ENCODE results near the gene MCCC1. TPM values are rescaled to one million over a fixed set of nuclear protein-coding genes. Genes with fewer than 3 reads are reported as not detected.
"Not testable (repeated sequence)": the region's sequence is repeated elsewhere in the genome, so short reads cannot be mapped to it uniquely, and the experiment has no call there.

The MCCC1 gene
- total and polyA plus RNA-seq, 4 donors = 8.5 to 59.4 (median 18.8) TPM

DNA sequence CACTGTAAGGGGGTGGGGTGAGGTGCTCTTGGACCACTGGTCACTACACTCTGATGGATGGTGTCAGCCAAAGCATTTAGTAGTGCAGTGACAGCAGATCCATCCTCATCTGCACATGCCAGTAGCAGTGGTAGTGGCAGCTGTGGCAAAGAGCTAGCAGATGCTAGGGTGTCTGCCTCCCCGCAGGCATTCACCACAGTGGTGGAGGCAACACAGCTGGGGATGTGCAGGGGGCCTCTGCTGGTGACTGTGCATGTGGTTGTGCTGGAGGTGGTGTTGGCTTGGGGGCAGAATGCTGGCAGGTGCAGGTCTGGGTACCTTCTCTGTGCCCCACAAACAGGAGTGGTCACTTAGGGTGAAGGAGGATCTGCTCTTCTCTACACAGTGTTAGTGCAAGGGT, 99.5 kb downstream of the MCCC1 start:
- no peak for ATAC-seq (ENCODE audit: low FRiP score)
- Histone ChIP-seq H3K27ac (ENCODE audit: low read depth in 1 of 2, low read length in 2 of 2) (no peak overlapping the region), H3K27me3 (ENCODE audit: control insufficient read depth in 1 of 2, insufficient read depth in 2 of 2, low read length in 1 of 2) (no peaks in the 10 kb centered on the region), H3K4me3 (ENCODE audit: low read length in 2 of 2) (no peak overlapping the region), H3K9me3 (ENCODE audit: control insufficient read depth, low read length) (no peaks in the 10 kb centered on the region), H3K36me3 (ENCODE audit: control insufficient read depth in 1 of 2, insufficient read depth in 2 of 2, low read length in 1 of 2) (no peaks in the 10 kb centered on the region), H3K4me1 (ENCODE audit: control insufficient read depth in 1 of 2, insufficient read depth in 2 of 2, low read length in 2 of 2) (no peaks in the 10 kb centered on the region)
- no peak for DNase-seq
- WGBS, 2 donors = 79 to 89% methylated on average over 1 of the region's 1 CpG
- intact Hi-C loops (cut with DNase I) = no loop called here

DNA sequence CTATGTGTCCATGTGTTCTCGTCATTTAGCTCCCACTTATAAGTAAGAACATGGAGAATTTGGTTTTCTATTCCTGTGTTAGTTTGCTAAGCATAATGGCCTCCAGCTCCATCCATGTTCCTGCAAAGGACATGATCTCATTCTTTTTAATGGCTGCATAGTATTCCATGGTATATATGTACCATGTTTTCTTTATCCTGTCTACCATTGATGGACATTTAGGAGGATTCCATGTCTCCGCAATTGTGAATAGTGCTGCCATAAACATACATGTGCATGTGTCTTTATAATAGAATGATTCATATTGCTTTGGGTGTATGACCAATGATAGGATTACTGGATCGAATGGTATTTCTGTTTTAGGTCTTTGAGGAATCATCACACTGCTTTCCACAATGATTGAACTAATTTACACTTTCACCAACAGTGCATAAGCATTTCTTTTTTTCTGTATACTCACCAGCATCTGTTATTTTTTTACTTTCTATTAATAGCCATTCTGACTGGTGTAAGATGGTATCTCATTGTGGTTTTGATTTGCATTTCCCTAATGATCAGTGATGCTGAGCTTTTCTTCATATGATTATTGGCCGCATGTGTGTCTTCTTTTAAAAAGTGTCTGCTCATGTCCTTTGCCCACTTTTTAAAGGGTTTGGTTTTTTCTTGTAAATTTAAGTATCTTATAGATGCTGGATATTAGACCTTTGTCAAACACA, 105.7 kb downstream of the MCCC1 start:
- DNase-seq; H3K27ac ChIP-seq (ENCODE audit: low read depth in 1 of 2, low read length in 2 of 2); H3K27me3 ChIP-seq (ENCODE audit: control insufficient read depth in 1 of 2, insufficient read depth in 2 of 2, low read length in 1 of 2); intact Hi-C loops (cut with DNase I); H3K4me3 ChIP-seq (ENCODE audit: low read length in 2 of 2); H3K4me1 ChIP-seq (ENCODE audit: control insufficient read depth in 1 of 2, insufficient read depth in 2 of 2, low read length in 2 of 2); H3K9me3 ChIP-seq (ENCODE audit: control insufficient read depth, low read length); H3K36me3 ChIP-seq (ENCODE audit: control insufficient read depth in 1 of 2, insufficient read depth in 2 of 2, low read length in 1 of 2); ATAC-seq (ENCODE audit: low FRiP score): not testable (repeated sequence)
- WGBS, 2 donors = 93 to 96% methylated on average over 4 of the region's 4 CpGs

DNA sequence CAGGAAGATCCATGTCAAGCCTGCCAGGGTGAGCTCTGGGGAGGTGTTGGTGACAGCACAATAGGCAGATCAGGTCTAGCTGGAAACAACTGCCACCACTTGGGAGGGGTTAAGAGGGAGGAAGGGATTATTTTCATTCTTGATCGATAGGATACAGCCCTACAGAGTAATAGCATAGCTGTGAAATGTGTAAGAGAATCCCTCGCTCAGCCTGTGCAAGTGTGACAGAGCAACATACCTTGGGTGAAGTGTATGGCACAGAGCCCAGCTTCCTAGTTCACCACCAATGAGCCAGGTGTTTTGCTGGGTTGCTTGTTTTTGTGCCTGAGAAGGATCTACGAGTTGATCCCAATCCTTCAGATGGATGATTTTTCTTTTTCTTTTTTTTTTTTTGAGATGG, 109.7 kb downstream of the MCCC1 start:
- Histone ChIP-seq H3K9me3 (ENCODE audit: control insufficient read depth, low read length) (no peaks in the 10 kb centered on the region), H3K4me1 (ENCODE audit: control insufficient read depth in 1 of 2, insufficient read depth in 2 of 2, low read length in 2 of 2) (no peaks in the 10 kb centered on the region), H3K36me3 (ENCODE audit: control insufficient read depth in 1 of 2, insufficient read depth in 2 of 2, low read length in 1 of 2) (no peaks in the 10 kb centered on the region), H3K4me3 (ENCODE audit: low read length in 2 of 2) (no peak overlapping the region), H3K27ac (ENCODE audit: low read depth in 1 of 2, low read length in 2 of 2) (no peak overlapping the region), H3K27me3 (ENCODE audit: control insufficient read depth in 1 of 2, insufficient read depth in 2 of 2, low read length in 1 of 2) (no peaks in the 10 kb centered on the region)
- no peak for DNase-seq
- intact Hi-C loops (cut with DNase I) = no loop called here
- 90 to 94% methylated on average over 3 of the region's 3 CpGs for WGBS, 2 donors
- ATAC-seq (ENCODE audit: low FRiP score) = no peak

DNA sequence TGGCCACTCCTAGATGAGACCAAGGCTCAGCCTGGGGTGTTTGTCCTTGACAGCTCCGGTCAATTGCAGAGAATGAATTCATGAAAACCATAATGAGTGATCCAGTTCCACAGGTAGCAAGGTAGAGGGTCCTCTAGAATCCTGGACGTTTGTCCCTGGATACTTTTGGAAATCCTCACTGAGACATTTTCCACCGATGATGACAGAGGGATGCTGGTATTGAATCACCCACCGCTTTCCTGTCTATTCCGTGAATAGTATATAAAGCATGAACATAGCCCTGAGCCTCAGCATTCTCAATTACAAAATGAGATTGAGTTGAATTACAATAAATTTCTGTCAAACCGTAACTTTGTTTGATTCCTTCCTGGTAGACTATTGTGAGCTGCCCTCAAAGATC, 113.3 kb downstream of the MCCC1 start:
- 82 to 85% methylated on average over 6 of the region's 6 CpGs for WGBS, 2 donors
- intact Hi-C loops (cut with DNase I) = no loop called here
- H3K36me3 ChIP-seq (ENCODE audit: control insufficient read depth in 1 of 2, insufficient read depth in 2 of 2, low read length in 1 of 2) = no peaks in the 10 kb centered on the region
- no peaks in the 10 kb centered on the region for H3K4me1 ChIP-seq (ENCODE audit: control insufficient read depth in 1 of 2, insufficient read depth in 2 of 2, low read length in 2 of 2)
- H3K27ac ChIP-seq (ENCODE audit: low read depth in 1 of 2, low read length in 2 of 2) = no peak overlapping the region
- DNase-seq = no peak
- H3K9me3 ChIP-seq (ENCODE audit: control insufficient read depth, low read length) = no peaks in the 10 kb centered on the region
- H3K27me3 ChIP-seq (ENCODE audit: control insufficient read depth in 1 of 2, insufficient read depth in 2 of 2, low read length in 1 of 2) = no peaks in the 10 kb centered on the region
- no peak overlapping the region for H3K4me3 ChIP-seq (ENCODE audit: low read length in 2 of 2)
- ATAC-seq (ENCODE audit: low FRiP score) = no peak

DNA sequence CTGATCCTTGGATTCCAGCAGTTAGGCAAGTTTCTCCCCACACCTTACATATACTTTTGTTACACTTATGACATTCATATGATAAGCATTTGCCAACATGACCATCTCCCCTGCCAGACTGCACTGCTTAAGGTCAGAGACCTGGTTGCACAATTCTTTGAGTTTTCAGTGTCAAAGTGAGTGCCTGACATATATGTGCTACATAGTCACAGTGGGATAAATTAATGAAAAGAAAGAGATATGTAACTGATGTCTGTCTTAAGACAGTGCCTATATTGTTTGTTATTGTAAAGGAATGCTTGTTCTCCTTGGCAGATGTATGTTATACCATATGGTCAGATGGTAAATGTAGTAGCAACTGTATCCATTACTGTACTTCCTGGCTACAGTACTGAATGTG, 115.4 kb downstream of the MCCC1 start:
- intact Hi-C loops (cut with DNase I) = no loop called here
- DNase-seq (no peak), ATAC-seq (ENCODE audit: low FRiP score) (no peak)
- Histone ChIP-seq H3K27me3 (ENCODE audit: control insufficient read depth in 1 of 2, insufficient read depth in 2 of 2, low read length in 1 of 2) (no peaks in the 10 kb centered on the region), H3K9me3 (ENCODE audit: control insufficient read depth, low read length) (no peaks in the 10 kb centered on the region), H3K4me3 (ENCODE audit: low read length in 2 of 2) (no peak overlapping the region), H3K4me1 (ENCODE audit: control insufficient read depth in 1 of 2, insufficient read depth in 2 of 2, low read length in 2 of 2) (no peaks in the 10 kb centered on the region), H3K36me3 (ENCODE audit: control insufficient read depth in 1 of 2, insufficient read depth in 2 of 2, low read length in 1 of 2) (no peaks in the 10 kb centered on the region), H3K27ac (ENCODE audit: low read depth in 1 of 2, low read length in 2 of 2) (no peak overlapping the region)

DNA sequence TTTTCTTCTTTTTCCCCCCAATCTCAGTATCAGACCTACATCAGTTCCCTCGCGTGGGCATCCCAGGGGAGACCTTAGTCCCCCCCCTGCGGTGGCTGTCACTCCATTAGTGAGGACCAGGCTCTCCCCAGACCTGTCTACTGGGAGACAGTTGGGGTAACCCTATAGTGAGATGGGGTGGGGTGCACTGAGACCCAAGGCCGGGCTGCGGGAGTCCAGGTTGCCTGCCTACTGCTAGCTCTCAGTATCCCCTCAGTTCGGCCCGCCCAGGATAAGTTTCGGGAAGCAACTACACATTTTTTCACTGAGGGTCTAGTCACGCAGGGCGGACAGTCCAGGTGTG, 118.3 kb downstream of the MCCC1 start:
- no peak for ATAC-seq (ENCODE audit: low FRiP score)
- intact Hi-C loops (cut with DNase I) = no loop called here
- no peak overlapping the region for H3K27ac ChIP-seq (ENCODE audit: low read depth in 1 of 2, low read length in 2 of 2)

DNA sequence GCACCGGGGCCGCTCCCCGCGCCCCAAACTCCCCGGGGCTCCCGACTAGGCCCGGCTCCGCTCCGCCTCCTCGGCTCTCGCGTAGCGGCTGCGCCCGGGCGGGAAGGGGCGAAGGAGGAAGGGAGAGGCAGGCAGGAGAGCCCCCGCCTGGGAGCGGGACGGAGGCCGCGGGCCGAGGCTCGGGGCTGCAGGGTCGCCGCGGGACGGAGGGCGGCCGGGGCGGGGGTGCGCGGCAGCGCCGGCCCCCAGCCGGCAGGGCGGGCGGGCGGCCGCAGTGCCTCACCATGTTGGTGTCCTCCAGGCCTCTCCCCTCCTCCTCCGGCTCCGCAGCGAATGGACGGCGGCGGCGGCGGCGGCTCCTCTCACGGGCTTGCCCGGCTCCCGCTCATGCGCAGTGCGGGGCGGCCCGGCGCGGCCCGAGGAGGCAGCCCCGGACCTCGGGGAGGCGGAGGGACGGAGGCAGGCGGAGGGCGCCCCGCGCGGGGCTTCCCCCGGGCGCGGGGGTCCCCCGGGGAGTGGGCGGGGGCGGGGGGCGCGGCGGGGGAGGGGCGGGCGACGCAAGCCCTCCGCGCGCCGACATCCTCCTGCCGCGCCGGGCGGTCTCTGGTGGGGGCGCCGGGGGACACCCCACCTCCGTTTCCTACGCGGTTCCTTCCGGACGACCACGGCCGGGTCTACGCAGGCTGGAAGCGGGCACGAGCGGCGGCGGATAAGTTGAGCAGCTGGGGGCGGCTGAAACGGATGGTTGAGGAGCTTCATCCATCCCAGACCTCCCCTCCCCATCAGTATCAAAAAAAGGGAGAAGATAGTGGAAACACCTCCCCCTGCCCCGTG, 118.9 kb downstream of the MCCC1 start, which contains the start of gene DCUN1D1:
Gene DCUN1D1, minus strand, starts transcription at position 335 of the 834 bp plus-strand sequence. Its CDS starts 49 bp downstream, at position 286.
- WGBS, 2 donors = 0 to 1% methylated on average over 39 to 106 of the region's 106 CpGs
- Histone ChIP-seq H3K4me3 (ENCODE audit: low read length in 2 of 2) (peak within 1 kb of the TSS; percentile 98 to 100), H3K9me3 (ENCODE audit: control insufficient read depth, low read length) (no peaks in the 10 kb centered on the region), H3K4me1 (ENCODE audit: control insufficient read depth in 1 of 2, insufficient read depth in 2 of 2, low read length in 2 of 2) (peaks cover 0 to 4% of the 10 kb centered on the region in 2 donors), H3K36me3 (ENCODE audit: control insufficient read depth in 1 of 2, insufficient read depth in 2 of 2, low read length in 1 of 2) (no peaks in the 10 kb centered on the region), H3K27ac (ENCODE audit: low read depth in 1 of 2, low read length in 2 of 2) (peak within 1 kb of the TSS in 1 of 2 donors; percentile 33), H3K27me3 (ENCODE audit: control insufficient read depth in 1 of 2, insufficient read depth in 2 of 2, low read length in 1 of 2) (no peaks in the 10 kb centered on the region)
- ATAC-seq (ENCODE audit: low FRiP score) = peak; percentile 97
- peak; percentile 94 to 96 for DNase-seq
- intact Hi-C loops (cut with DNase I) = no loop called here

More for the DNA sequence above, 118.3 kb downstream of the MCCC1 start:
- 63 to 67% methylated on average over 10 of the region's 10 CpGs for WGBS, 2 donors
- peak overlapping the region; percentile 98 to 100 for H3K4me3 ChIP-seq (ENCODE audit: low read length in 2 of 2)
- no peaks in the 10 kb centered on the region for H3K9me3 ChIP-seq (ENCODE audit: control insufficient read depth, low read length)
- H3K4me1 ChIP-seq (ENCODE audit: control insufficient read depth in 1 of 2, insufficient read depth in 2 of 2, low read length in 2 of 2) = peaks cover 0 to 4% of the 10 kb centered on the region in 2 donors
- no peaks in the 10 kb centered on the region for H3K36me3 ChIP-seq (ENCODE audit: control insufficient read depth in 1 of 2, insufficient read depth in 2 of 2, low read length in 1 of 2)
- DNase-seq = no peak
- H3K27me3 ChIP-seq (ENCODE audit: control insufficient read depth in 1 of 2, insufficient read depth in 2 of 2, low read length in 1 of 2) = no peaks in the 10 kb centered on the region

DNA sequence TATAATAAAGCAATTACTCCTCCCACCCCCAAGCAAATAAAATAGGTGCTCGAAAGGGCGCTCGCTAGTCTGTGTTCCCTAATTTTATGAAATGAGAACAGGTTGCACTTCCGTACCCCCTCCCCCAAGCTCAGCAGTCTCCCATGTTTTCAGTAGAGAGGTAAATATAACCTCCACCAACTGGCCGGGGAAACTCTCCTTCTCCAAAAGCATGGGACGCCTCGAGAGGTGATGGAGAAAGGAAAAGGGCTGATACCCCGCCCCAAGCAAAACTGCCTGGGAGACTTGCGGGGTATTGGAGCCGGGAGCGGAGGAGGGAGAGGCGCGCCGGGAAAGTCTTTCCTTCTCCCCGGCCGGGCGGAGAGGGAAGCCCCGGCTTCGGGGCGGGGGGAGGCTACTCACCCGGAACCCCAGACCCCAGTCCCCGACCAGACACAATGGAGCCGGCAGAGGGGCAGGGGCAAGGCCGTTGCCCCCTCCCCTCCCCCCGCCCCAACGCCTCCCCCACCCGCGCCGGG, 119.6 kb downstream of the MCCC1 start:
- H3K4me1 ChIP-seq (ENCODE audit: control insufficient read depth in 1 of 2, insufficient read depth in 2 of 2, low read length in 2 of 2) = peaks cover 0 to 4% of the 10 kb centered on the region in 2 donors
- intact Hi-C loops (cut with DNase I) = no loop called here
- DNase-seq = peak in 1 of 2 donors; percentile 54
- no peaks in the 10 kb centered on the region for H3K9me3 ChIP-seq (ENCODE audit: control insufficient read depth, low read length)
- H3K27ac ChIP-seq (ENCODE audit: low read depth in 1 of 2, low read length in 2 of 2) = no peak overlapping the region
- H3K27me3 ChIP-seq (ENCODE audit: control insufficient read depth in 1 of 2, insufficient read depth in 2 of 2, low read length in 1 of 2) = no peaks in the 10 kb centered on the region
- no peaks in the 10 kb centered on the region for H3K36me3 ChIP-seq (ENCODE audit: control insufficient read depth in 1 of 2, insufficient read depth in 2 of 2, low read length in 1 of 2)
- WGBS, 2 donors = 0 to 1% methylated on average over 10 to 29 of the region's 29 CpGs
- peak; percentile 30 for ATAC-seq (ENCODE audit: low FRiP score)
- H3K4me3 ChIP-seq (ENCODE audit: low read length in 2 of 2) = peak overlapping the region; percentile 98 to 100

Data from aorta (tissue), 5 donors.